DOHH2 (cell line): Measurements from ENCODE around the gene FERD3L.
"Not testable (repeated sequence)": the region's sequence is repeated elsewhere in the genome, so short reads cannot be mapped to it uniquely, and the experiment has no call there.

Source experiments
- H3F3A ChIP-seq: fragments of 200-600 bp; sonication (generic), shearing (Covaris generic); 2 replicates; pipeline ENCODE4 v1.6.0; 2016; ENCODE audit warnings: antibody characterized with exemption, mild to moderate bottlenecking; ENCODE audit not compliant: control insufficient read depth, insufficient read depth
- H3K27ac ChIP-seq: fragments of 200-600 bp; sonication (generic); 2 replicates; pipeline ENCODE4 v1.5.1; 2014; ENCODE audit warnings: low read depth, mild to moderate bottlenecking, low read length, moderate library complexity
- H3K27me3 ChIP-seq: fragments of 200-600 bp; sonication (generic); 2 replicates; pipeline ENCODE4 v1.6.1; 2014; ENCODE audit warnings: mild to moderate bottlenecking, low read length, mixed read lengths; ENCODE audit not compliant: control insufficient read depth
- H3K36me3 ChIP-seq: fragments of 200-600 bp; sonication (generic); 2 replicates; pipeline ENCODE4 v1.6.1; 2014; ENCODE audit warnings: mild to moderate bottlenecking, low read length, moderate library complexity, mixed read lengths; ENCODE audit not compliant: control insufficient read depth
- H3K4me1 ChIP-seq: fragments of 200-600 bp; sonication (generic); 2 replicates; pipeline ENCODE4 v1.6.1; 2014; ENCODE audit warnings: mild to moderate bottlenecking, low read length, mixed read lengths; ENCODE audit not compliant: control insufficient read depth
- H3K4me2 ChIP-seq: fragments of 200-600 bp; sonication (generic); 2 replicates; pipeline ENCODE4 v1.6.0; 2014; ENCODE audit warnings: mild to moderate bottlenecking, low read length, moderate library complexity
- H3K4me3 ChIP-seq: fragments of 200-600 bp; sonication (generic); 2 replicates; pipeline ENCODE4 v1.5.1; 2014; ENCODE audit warnings: mild to moderate bottlenecking, low read length, mixed read lengths
- H3K79me2 ChIP-seq: fragments of 200-600 bp; sonication (generic); 2 replicates; pipeline ENCODE4 v1.6.1; 2014; ENCODE audit warnings: mild to moderate bottlenecking, low read length, mixed read lengths; ENCODE audit not compliant: control insufficient read depth
- H3K9me2 ChIP-seq: fragments of 200-600 bp; sonication (generic); replicated peaks from 2 replicates; pipeline ENCODE4 v1.6.1; 2014; ENCODE audit warnings: mild to moderate bottlenecking, low read length, mixed read lengths; ENCODE audit not compliant: control insufficient read depth
- H3K9me3 ChIP-seq: fragments of 200-600 bp; sonication (generic); 2 replicates; pipeline ENCODE4 v1.6.1; 2014; ENCODE audit warnings: antibody characterized with exemption, low read length, mixed read lengths; ENCODE audit not compliant: control insufficient read depth, insufficient read depth
- H4K20me1 ChIP-seq: fragments of 200-600 bp; sonication (generic); 2 replicates; pipeline ENCODE4 v1.6.0; 2014; ENCODE audit warnings: low read depth, mild to moderate bottlenecking, antibody characterized with exemption, low read length, moderate library complexity; ENCODE audit not compliant: control insufficient read depth, insufficient read depth
- EZH2phosphoT487 ChIP-seq: fragments of 200-600 bp; sonication (generic); IDR thresholded peaks from 2 replicates; pipeline ENCODE4 v1.6.1; 2017; ENCODE audit warnings: borderline replicate concordance, mild to moderate bottlenecking, antibody characterized with exemption, low read length, moderate library complexity, mixed read lengths
- TF ChIP-seq, protein P1 (sequence below): fragments of 200-600 bp; sonication (generic); IDR thresholded peaks from one replicate; pipeline ENCODE4 v1.5.1; 2014; ENCODE audit warnings: antibody characterized with exemption, mild to moderate bottlenecking, low read depth, low read length; ENCODE audit not compliant: poor library complexity, severe bottlenecking

FERD3L gene, protein sequence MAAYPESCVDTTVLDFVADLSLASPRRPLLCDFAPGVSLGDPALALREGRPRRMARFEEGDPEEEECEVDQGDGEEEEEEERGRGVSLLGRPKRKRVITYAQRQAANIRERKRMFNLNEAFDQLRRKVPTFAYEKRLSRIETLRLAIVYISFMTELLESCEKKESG

DNA sequence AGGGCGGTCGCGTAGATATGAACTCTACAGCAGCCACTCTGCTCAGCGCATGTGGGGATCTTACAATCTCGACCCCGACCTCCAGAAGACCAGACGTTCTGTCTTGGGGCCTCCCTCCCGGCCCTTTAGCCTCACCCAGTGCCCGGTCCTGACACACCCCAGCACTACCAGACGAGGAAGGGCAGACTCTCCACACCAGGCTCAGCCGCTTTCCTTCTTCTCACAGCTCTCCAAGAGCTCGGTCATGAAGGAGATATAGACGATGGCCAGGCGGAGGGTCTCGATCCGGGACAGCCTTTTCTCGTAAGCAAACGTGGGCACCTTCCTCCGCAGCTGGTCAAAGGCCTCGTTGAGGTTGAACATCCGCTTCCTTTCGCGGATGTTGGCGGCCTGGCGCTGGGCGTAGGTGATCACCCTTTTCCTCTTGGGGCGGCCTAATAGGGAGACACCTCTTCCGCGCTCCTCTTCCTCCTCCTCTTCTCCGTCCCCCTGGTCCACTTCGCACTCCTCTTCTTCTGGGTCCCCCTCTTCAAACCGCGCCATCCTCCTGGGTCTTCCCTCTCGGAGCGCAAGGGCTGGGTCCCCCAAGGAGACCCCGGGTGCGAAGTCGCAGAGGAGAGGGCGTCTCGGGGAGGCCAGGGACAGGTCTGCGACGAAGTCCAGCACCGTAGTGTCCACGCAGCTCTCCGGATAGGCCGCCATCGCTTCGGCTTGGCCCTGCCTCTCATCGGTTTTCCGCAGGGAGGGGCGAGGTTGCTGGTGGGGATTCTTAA lies at the start of gene FERD3L:
Gene FERD3L (minus strand): TSS at position 761 of the 773 bp plus-strand sequence. CDS start 59 bp downstream, at position 702.
- H4K20me1 ChIP-seq, result no peaks in the 10 kb centered on the region
- H3K79me2 ChIP-seq, result no peaks in the 10 kb centered on the region
- no peak within 1 kb of the TSS for H3K27ac ChIP-seq
- no peaks in the 10 kb centered on the region for H3K36me3 ChIP-seq
- no peaks in the 10 kb centered on the region for H3K27me3 ChIP-seq
- no peak within 1 kb of the TSS for H3K4me3 ChIP-seq
- H3F3A ChIP-seq, result no peaks in the 10 kb centered on the region
- no peaks in the 10 kb centered on the region for H3K4me1 ChIP-seq
- no peaks in the 10 kb centered on the region for H3K9me2 ChIP-seq
- no peak within 1 kb of the TSS for H3K4me2 ChIP-seq
- H3K9me3 ChIP-seq, result peaks cover 2% of the 10 kb centered on the region; the same call in 1 of the 2 replicates
- TF ChIP-seq EZH2phosphoT487, result no peak
- TF ChIP-seq, protein P1, sequence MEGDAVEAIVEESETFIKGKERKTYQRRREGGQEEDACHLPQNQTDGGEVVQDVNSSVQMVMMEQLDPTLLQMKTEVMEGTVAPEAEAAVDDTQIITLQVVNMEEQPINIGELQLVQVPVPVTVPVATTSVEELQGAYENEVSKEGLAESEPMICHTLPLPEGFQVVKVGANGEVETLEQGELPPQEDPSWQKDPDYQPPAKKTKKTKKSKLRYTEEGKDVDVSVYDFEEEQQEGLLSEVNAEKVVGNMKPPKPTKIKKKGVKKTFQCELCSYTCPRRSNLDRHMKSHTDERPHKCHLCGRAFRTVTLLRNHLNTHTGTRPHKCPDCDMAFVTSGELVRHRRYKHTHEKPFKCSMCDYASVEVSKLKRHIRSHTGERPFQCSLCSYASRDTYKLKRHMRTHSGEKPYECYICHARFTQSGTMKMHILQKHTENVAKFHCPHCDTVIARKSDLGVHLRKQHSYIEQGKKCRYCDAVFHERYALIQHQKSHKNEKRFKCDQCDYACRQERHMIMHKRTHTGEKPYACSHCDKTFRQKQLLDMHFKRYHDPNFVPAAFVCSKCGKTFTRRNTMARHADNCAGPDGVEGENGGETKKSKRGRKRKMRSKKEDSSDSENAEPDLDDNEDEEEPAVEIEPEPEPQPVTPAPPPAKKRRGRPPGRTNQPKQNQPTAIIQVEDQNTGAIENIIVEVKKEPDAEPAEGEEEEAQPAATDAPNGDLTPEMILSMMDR, result no peak

DNA sequence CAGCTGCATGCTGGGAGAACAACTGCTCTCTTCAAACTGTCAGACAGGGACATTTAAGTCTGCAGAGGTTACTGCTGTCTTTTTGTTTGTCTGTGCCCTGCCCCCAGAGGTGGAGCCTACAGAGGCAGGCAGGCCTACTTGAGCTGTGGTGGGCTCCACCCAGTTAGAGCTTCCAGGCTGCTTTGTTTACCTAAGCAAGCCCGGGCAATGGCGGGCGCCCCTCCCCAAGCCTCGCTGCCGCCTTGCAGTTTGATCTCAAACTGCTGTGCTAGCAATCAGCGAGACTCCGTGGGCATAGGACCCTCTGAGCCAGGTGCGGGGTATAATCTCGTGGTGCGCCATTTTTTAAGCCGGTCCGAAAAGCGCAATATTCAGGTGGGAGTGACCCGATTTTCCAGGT lies 49.2 kb upstream of the FERD3L start:
- H3K27me3 ChIP-seq, H3K4me2 ChIP-seq, H3K9me3 ChIP-seq, H3K4me3 ChIP-seq, H3K27ac ChIP-seq, H3K36me3 ChIP-seq, H3K9me2 ChIP-seq, H4K20me1 ChIP-seq, H3K4me1 ChIP-seq, H3F3A ChIP-seq, H3K79me2 ChIP-seq: not testable (repeated sequence)

DNA sequence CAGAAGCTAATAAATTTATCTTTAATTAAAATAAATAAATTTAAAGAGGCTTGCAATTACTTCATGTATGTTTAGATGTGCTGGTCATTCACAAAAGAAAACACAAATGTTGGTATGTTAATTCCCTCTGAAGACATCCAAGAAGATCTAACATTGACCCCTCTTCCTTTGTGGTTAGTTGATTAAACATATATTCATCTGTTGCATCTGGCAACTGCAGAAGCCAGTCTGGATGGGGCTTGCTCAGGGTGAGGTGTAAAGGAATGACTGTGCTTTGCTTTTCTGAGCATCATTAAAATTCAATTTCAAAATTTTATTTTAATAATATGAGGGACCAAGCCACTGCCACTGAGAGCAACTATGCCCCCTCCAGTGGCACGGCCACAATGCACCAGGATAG lies 36.4 kb upstream of the FERD3L start:
- Histone ChIP-seq H3K4me1 (no peaks in the 10 kb centered on the region), H3K9me2 (no peaks in the 10 kb centered on the region), H3K79me2 (no peaks in the 10 kb centered on the region), H3K4me3 (no peak overlapping the region), H3F3A (no peaks in the 10 kb centered on the region), H4K20me1 (no peaks in the 10 kb centered on the region), H3K27me3 (no peaks in the 10 kb centered on the region), H3K9me3 (no peaks in the 10 kb centered on the region), H3K27ac (no peak overlapping the region), H3K4me2 (no peak overlapping the region), H3K36me3 (no peaks in the 10 kb centered on the region)
- no peak for TF ChIP-seq EZH2phosphoT487
- TF ChIP-seq, protein P1, result no peak

DNA sequence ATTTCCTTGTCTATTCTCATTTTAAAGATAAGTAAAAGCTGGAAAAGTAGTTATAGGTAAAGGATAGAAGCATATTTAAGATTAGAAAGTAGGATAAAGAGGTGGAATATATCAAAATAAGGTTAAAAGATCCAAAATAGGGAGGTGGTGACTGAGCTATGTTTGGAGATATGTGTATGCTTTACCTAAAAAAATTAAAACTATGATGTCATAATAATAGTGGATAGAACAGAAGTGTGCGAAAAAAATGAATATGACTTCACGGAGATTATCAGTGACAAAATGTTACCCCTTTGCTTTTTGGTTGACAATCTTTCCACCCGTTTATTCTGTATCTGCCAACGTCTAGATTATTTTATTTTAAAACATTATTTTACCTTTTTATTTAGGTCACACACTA lies 33.4 kb upstream of the FERD3L start:
- no peaks in the 10 kb centered on the region for H4K20me1 ChIP-seq
- no peak overlapping the region for H3K4me2 ChIP-seq
- no peak overlapping the region for H3K27ac ChIP-seq
- TF ChIP-seq EZH2phosphoT487, result no peak
- TF ChIP-seq, protein P1, result no peak
- no peaks in the 10 kb centered on the region for H3K27me3 ChIP-seq
- H3K79me2 ChIP-seq, result no peaks in the 10 kb centered on the region
- no peaks in the 10 kb centered on the region for H3K4me1 ChIP-seq
- no peaks in the 10 kb centered on the region for H3K9me2 ChIP-seq
- no peaks in the 10 kb centered on the region for H3K9me3 ChIP-seq
- no peaks in the 10 kb centered on the region for H3K36me3 ChIP-seq
- H3K4me3 ChIP-seq, result no peak overlapping the region
- no peaks in the 10 kb centered on the region for H3F3A ChIP-seq
